GM19023 (cell line): Measurements from ENCODE around the gene C13orf42.

ENCODE experiments used
- ATAC-seq: cut with Tn5 transposase; IDR thresholded peaks from one replicate; pipeline ENCODE4 v1.9.1; 2021; ENCODE audit warnings: mild to moderate bottlenecking, moderate library complexity; ENCODE audit not compliant: unreplicated experiment

Gene C13orf42

GRCh38 chr13:51067210-51067701, 43.8 kb downstream of the C13orf42 start:
- ATAC-seq = no peak

GRCh38 chr13:51066091-51066831, 44.8 kb downstream of the C13orf42 start:
- no peak for ATAC-seq

- no peak for ATAC-seq
Observed at GRCh38 chr13:51065372-51066090, 45.5 kb downstream of the C13orf42 start.

- no peak for ATAC-seq
Observed at GRCh38 chr13:51064753-51065152, 46.3 kb downstream of the C13orf42 start.

GRCh38 chr13:51063909-51064308, 47.2 kb downstream of the C13orf42 start:
- ATAC-seq = no peak

DNA sequence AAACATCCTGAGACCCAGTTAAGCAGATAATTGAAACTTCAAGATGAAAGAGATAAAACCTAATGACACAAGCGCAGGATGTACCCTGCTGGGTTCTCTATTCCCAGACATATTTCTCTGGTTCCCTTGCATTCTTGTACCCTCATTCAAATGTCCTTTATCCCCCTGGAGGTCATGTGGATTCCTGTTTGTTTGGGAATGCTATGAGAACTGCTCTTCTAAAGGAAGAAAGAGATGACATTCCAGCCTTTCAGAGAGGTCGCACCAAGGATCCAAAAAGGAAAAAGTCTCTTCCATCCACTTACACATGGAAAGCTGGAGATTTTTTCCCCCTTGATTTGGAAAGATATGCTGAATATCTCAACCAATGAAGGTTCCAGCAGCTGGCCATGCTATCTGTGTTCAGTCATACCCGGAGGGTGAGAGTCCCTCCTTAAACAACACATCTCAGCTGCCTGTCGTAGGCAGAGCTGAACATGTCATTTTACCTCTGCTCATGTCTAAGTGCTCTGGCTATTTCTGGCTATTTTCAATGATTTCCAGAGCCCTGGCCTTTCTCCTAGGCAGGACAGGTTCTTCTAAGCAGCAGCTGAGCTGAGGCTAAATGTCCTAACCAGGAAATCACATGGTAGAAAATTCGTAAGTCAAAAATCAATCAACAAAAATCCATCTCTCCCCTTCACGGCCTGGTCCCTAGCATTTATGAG, 52.5 kb downstream of the C13orf42 start:
- no peak for ATAC-seq

DNA sequence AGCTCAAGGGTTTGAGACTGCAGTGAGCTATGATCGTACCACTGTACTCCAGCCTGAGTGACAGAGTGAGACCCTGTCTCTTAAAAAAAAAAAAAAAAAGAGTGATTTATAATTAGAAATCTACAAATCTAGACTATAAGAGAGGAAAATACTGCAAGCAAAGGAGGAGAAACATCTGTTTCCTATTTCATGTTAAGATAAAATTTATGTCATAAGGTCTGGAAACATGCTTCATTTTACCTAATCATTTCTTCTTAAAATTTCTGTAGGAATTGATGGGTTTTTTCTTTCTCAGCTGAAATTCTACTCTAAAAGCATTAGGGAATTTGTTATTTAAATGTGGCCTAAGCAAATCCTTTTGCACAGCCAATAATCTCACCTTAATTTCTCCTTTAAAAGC, 53.2 kb downstream of the C13orf42 start:
- ATAC-seq = no peak

DNA sequence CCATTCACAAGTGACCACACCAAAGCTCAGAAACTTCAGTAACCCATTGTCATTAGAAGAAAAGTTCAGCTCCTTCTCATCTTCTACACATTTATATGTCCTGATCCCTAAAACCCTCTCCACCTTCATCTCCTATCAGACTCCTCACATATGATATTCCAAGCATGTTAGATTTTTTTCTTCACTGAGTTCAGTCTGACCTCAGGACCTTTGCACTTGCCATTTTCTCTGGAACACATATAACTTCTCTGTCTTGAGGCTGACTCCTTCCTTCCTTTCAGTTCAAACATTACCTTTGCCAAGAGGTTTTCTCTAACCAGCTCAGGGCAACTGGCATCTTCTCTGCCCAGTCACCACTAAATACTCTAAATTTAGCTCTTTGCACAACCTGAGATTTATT, 54.1 kb downstream of the C13orf42 start:
- no peak for ATAC-seq

DNA sequence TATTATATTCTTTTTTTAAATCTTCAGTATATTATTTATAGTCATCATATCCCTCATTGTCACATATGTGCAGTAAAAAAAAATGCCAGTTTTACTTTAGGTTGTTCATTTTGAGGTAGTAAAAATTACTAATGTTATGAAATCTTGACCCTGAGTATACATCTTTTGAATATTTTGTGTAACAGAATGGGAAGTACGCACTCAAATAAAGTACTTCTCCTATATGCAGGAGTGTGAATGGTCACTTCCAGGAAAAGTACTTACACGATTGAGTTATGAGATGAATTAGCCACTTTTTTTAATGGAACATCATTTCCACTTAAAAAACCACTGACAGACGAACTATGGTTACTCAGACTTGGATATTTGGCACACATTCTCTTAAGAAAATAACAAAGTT, 58.5 kb downstream of the C13orf42 start:
- ATAC-seq = no peak

- ATAC-seq = no peak
Observed at GRCh38 chr13:51050021-51050830, 60.8 kb downstream of the C13orf42 start.

DNA sequence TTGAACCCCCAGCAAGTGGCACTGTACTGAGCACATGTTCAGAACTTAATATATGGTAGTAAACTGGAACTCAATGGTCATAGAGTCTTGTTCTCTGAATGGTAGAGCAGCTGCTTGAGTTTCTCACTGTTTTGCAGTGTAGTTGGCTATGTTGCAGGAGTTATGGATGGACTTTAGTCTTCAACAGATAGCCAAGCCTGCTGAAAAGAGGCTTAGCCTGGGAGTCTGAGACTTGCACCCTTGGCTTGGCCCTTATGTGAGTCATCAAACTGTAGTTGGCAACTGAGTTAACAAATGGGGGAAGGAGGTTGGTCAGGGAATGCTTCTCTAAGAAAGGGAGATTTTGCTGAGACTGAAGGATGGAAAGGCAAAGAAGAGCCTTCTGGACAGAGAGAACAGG, 62.5 kb downstream of the C13orf42 start:
- no peak for ATAC-seq

GRCh38 chr13:51048166-51048461, 63.0 kb downstream of the C13orf42 start:
- no peak for ATAC-seq

- no peak for ATAC-seq
Observed at GRCh38 chr13:51047434-51048165, 63.5 kb downstream of the C13orf42 start.

DNA sequence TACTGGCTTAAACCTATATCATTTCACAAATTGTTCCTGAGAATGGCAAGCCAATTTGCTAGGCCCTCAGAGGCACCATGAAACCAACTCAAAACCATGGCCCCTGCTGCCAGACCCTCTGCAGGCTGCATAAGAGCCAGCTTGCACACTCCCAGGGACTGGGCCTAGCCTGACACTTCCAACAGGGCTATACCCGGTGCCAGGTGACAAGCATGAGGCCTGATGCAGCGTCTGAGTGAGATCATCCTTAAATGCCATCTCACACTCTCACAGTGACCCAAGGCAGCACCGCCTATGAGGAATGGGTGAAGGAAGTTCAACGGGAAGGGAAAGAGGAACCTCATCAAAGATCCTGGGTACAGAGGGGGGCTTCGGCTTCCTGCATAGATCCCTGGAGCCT, 65.6 kb downstream of the C13orf42 start:
- no peak for ATAC-seq

DNA sequence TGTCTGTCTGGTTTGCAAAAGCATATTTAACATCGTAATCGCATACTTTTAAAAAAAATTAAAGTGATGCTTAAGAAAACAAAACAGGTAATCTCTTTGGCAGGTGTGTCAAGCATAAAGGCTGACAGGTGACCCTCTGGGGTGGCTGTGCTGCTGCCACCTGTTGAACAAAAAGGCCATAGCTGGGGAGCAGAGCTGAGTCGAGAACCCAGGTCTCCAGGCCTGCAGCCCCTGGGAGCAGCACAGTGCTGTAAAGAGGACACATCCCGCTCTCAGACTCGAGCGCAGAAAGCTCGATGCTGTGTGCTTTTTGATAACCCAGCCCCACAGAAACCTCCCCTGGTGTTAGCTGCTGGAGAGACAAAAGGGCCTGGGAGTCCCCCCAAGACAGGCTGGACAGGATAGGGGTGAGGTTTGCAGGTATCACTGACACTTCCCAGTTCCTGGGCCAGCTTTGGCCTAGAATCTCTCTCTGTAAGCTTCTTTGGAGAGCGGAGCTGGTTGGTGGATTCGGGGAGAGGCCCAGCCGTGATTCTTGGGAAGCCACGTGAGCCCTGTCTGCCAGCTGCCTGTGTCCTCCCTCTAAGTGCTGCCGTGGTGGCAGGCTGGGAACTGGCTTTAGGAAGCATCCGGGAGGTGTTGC, 66.9 kb downstream of the C13orf42 start:
- ATAC-seq = no peak

DNA sequence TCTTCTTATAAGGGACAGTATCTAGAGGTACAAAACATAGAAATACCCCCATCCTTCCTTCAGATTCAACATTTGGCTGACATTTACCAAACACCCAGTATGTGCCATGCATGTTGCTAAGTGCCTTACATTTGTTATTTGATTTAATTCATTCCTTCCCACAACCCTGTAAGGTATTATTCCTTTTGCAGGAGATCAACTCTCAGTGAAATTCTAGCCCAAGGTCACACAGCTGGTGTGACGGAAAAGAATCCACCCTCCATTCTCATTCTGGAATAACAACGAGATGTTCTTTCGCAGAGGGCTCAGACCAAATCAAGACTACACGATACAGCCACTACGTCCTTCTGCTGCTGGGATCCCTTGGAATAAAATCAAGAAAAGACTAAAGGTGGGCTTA, 67.8 kb downstream of the C13orf42 start:
- ATAC-seq = no peak

DNA sequence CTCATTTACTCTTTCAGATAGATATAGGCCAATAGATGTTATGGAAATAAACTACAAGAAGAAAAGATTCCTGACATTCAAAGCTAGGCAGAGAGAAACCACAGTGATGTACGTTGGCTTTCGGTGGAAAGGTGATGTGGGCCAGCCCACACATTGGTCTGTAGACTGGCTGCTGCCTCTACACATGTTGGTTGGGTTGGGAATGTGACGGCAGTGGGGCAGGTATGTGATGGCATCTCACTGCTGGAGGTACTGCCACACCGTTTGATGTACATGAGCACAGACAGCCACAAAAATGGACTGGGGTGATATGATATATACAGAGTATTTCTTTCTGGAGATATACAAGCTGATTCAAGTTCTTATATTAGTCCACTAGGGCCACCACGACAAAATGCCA, 69.4 kb downstream of the C13orf42 start:
- ATAC-seq = no peak

GRCh38 chr13:51041126-51041525, 69.9 kb downstream of the C13orf42 start:
- no peak for ATAC-seq

GRCh38 chr13:51040431-51040830, 70.6 kb downstream of the C13orf42 start:
- ATAC-seq = no peak

GRCh38 chr13:51036418-51036817, 74.7 kb downstream of the C13orf42 start:
- ATAC-seq = no peak
